PC-9 (cell line): ENCODE data around the gene ZFHX2. TPM values are rescaled to one million over a fixed set of nuclear protein-coding genes. Genes with fewer than 3 reads are reported as not detected.

Experiments
- BruUV-seq: library from RNA; stranded (reverse); fragments of 400-500 nt; replicated peaks from 2 replicates; lab custom pipeline; 2021; lab: Mats Ljungman, UMichigan
- CTCF ChIA-PET: fragments of 300-600 bp; sonication (Branson Sonifier 250); formaldehyde crosslinking; loops from one replicate; lab custom pipeline; 2022; ENCODE audit warnings: antibody characterized with exemption; lab: Charles Lee
- POLR2A ChIA-PET: fragments of 300-600 bp; sonication (Branson Sonifier 250); formaldehyde crosslinking; loops from one replicate; lab custom pipeline; 2022; ENCODE audit warnings: antibody characterized with exemption; ENCODE audit not compliant: unreplicated experiment; lab: Charles Lee
- DNase-seq, 2 experiments: peaks; one replicate each; pipeline versions ENCODE4 v3.0.0 to v3.0.0-alpha.2; 2015 to 2022; ENCODE audit warnings: mixed read lengths in 1 of 2
- H2AFZ ChIP-seq: fragments of 200-600 bp; sonication (generic); 2 replicates; pipeline ENCODE4 v1.8.1; 2017; ENCODE audit warnings: antibody characterized with exemption
- H3F3A ChIP-seq: fragments of 200-600 bp; sonication (generic); 2 replicates; pipeline ENCODE4 v1.8.1; 2017; ENCODE audit warnings: antibody characterized with exemption, mild to moderate bottlenecking, low read depth; ENCODE audit not compliant: insufficient read depth
- H3K27ac ChIP-seq: fragments of 200-600 bp; sonication (generic); 2 replicates; pipeline ENCODE4 v1.6.1; 2016; ENCODE audit warnings: mixed run types
- H3K27me3 ChIP-seq: fragments of 200-600 bp; sonication (generic); 2 replicates; pipeline ENCODE4 v1.6.1; 2016; ENCODE audit warnings: low read depth, mixed run types; ENCODE audit not compliant: insufficient read depth
- H3K36me3 ChIP-seq: fragments of 200-600 bp; sonication (generic); 2 replicates; pipeline ENCODE4 v1.6.1; 2016; ENCODE audit warnings: low read depth, mixed run types
- H3K4me1 ChIP-seq: fragments of 200-600 bp; sonication (generic); replicated peaks from 2 replicates; pipeline ENCODE4 v1.6.1; 2016; ENCODE audit warnings: mixed run types; ENCODE audit not compliant: insufficient read depth
- H3K4me2 ChIP-seq: fragments of 200-600 bp; sonication (generic); 2 replicates; pipeline ENCODE4 v1.6.1; 2017; ENCODE audit warnings: mixed run types
- H3K4me3 ChIP-seq: fragments of 200-600 bp; sonication (generic); 2 replicates; pipeline ENCODE4 v1.6.1; 2016; ENCODE audit warnings: mixed run types
- H3K79me2 ChIP-seq: fragments of 200-600 bp; sonication (generic); 2 replicates; pipeline ENCODE4 v1.6.1; 2017; ENCODE audit warnings: low read depth, mixed run types
- H3K9me2 ChIP-seq: fragments of 200-600 bp; sonication (generic); 2 replicates; pipeline ENCODE4 v1.8.1; 2017; ENCODE audit warnings: mild to moderate bottlenecking; ENCODE audit not compliant: insufficient read depth
- H3K9me3 ChIP-seq: fragments of 200-600 bp; sonication (generic); 2 replicates; pipeline ENCODE4 v1.8.1; 2016; ENCODE audit warnings: low read depth; ENCODE audit not compliant: insufficient read depth
- H4K20me1 ChIP-seq: fragments of 200-600 bp; sonication (generic); 2 replicates; pipeline ENCODE4 v1.8.1; 2017; ENCODE audit not compliant: insufficient read depth
- CTCF ChIP-seq: fragments of 200-600 bp; sonication (generic); conservative IDR thresholded peaks from 2 replicates; pipeline ENCODE4 v1.6.1; 2017; ENCODE audit warnings: mixed run types, antibody characterized with exemption, mild to moderate bottlenecking, moderate library complexity
- EZH2 ChIP-seq: fragments of 200-600 bp; sonication (generic); IDR thresholded peaks from 2 replicates; pipeline ENCODE4 v1.8.0; 2017; ENCODE audit warnings: antibody characterized with exemption, low read depth
- intact Hi-C: fragments of 100-400 bp; cut with micrococcal nuclease; formaldehyde crosslinking; loops from one replicate; pipeline ENCODE4 v1.10.0; 2022; ENCODE audit not compliant: unreplicated experiment
- total RNA-seq: library from RNA; stranded (reverse); gene quantifications from 2 replicates; pipeline ENCODE4 v1.2.3, GENCODE V29; 2021

Gene ZFHX2
- total RNA-seq, 1 experiment from 2014 or later, result 5.3 TPM

DNA sequence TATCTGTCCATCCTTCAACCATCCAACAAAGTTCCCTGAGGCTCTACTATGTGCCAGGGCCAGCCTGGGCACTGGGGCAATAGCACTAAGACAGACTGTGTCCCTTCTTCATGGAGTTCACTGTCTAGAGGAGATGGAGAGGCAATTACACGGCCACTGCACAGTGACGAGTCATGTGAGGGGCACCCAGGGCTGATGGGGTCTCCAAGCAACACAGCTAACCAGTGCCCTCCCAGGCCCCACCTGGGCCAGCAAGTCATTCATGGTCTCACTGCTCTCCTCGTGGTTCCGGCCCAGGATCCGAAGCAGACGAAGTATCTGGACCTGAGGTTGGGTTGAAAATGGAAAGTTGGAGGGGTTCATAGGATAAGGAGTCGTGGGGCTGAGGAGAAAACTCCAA lies 13.3 kb upstream of the ZFHX2 start:
- Histone ChIP-seq H3K4me2 (no peak overlapping the region), H3F3A (peaks cover 11% of the 10 kb centered on the region), H3K4me3 (no peak overlapping the region), H3K4me1 (peaks cover 24% of the 10 kb centered on the region), H3K27me3 (no peaks in the 10 kb centered on the region), H3K79me2 (peaks cover 13% of the 10 kb centered on the region), H2AFZ (no peak overlapping the region), H4K20me1 (no peaks in the 10 kb centered on the region; the same call in 1 of the 2 replicates), H3K9me3 (no peaks in the 10 kb centered on the region), H3K9me2 (no peaks in the 10 kb centered on the region), H3K36me3 (no peaks in the 10 kb centered on the region), H3K27ac (no peak overlapping the region)
- POLR2A ChIA-PET, result no interaction called here
- intact Hi-C loops, result no loop called here
- CTCF ChIA-PET, result no interaction called here
- DNase-seq, result no peak
- TF ChIP-seq EZH2, result no peak
- no peak for TF ChIP-seq CTCF
- no TSS peak for BruUV-seq

DNA sequence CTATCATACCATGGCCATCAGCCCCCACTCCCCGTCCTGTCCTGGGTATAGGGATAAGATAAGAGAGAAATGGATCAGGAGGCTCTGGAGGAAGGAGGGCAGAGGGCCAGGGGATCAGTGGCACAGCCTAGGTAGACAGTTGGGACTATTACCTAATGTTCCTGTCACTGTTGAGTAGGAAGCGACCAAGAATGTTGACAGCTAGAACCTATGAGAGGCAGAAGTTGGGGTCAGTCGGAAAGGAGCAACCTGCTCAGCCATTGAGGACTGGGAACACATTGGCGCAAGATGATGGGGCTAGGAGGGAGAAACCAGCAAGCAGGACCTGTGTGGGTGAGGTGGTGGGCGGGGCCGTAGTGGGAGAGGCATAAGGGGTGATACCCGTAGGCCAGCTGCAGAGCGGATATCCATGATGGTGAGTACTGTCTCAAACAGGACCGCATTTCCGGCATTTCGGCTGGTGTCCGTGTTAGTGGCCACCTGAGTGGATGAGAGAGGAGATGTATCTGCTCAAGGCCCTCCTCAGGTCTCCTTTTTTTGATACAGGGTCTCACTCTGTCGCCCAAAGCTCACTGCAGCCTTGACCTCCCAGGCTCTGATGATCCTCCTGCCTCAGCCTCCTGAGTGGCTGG lies 12.7 kb upstream of the ZFHX2 start:
- H3K9me3 ChIP-seq, result no peaks in the 10 kb centered on the region
- peaks cover 13% of the 10 kb centered on the region for H3K79me2 ChIP-seq
- TF ChIP-seq EZH2 (no peak), CTCF (no peak)
- H2AFZ ChIP-seq, result no peak overlapping the region
- peaks cover 20% of the 10 kb centered on the region for H3K4me1 ChIP-seq
- no peaks in the 10 kb centered on the region for H3K36me3 ChIP-seq
- no TSS peak for BruUV-seq
- no peaks in the 10 kb centered on the region; the same call in 1 of the 2 replicates for H4K20me1 ChIP-seq
- H3K9me2 ChIP-seq, result no peaks in the 10 kb centered on the region
- H3K4me3 ChIP-seq, result no peak overlapping the region
- H3K27ac ChIP-seq, result no peak overlapping the region
- H3F3A ChIP-seq, result peaks cover 9% of the 10 kb centered on the region
- POLR2A ChIA-PET, result no interaction called here
- CTCF ChIA-PET, result no interaction called here
- no peak overlapping the region for H3K4me2 ChIP-seq
- intact Hi-C loops, result no loop called here
- no peaks in the 10 kb centered on the region for H3K27me3 ChIP-seq
- DNase-seq, result no peak

DNA sequence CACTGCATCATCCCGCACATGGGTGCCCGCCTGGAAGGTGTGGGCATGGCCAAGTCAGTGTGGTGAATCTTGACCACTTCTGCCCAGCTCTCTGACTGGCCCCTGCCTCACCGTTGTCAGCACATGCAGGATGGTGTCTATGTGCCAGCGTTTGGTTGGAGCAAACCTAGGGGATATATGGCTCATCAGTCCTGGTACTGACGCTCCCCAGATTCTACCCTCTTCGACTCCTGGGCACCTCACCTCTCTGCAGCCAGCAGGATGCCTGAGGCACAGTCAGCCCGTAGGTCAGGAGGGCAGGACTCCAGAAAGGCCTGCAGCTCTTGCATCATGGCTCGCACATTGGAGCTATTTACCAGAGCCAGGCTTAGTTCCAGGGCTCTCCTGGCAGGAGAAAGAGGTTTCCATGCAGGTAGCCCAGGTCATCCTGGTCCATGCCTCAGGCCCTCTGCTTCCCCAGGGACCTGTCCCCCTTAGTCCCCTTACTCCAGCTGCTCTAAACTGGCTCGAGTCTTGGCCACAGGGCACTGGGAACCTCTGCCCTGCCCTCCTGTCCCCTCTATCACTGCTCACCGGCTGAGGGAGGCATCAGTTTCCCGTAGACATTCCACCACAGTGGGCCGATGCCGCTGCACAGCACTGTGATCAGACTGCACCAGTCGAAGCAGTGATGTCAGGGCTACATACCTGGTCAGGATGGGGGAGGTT lies 12.1 kb upstream of the ZFHX2 start:
- Histone ChIP-seq H3K27ac (no peak overlapping the region), H4K20me1 (no peaks in the 10 kb centered on the region; the same call in 1 of the 2 replicates), H3K36me3 (no peaks in the 10 kb centered on the region), H2AFZ (no peak overlapping the region), H3K27me3 (no peaks in the 10 kb centered on the region), H3K79me2 (peaks cover 13% of the 10 kb centered on the region), H3K4me3 (no peak overlapping the region), H3K9me2 (no peaks in the 10 kb centered on the region), H3K4me2 (no peak overlapping the region), H3F3A (peaks cover 9% of the 10 kb centered on the region), H3K9me3 (no peaks in the 10 kb centered on the region), H3K4me1 (peaks cover 14% of the 10 kb centered on the region)
- ChIA-PET CTCF (no interaction called here), POLR2A (no interaction called here)
- no peak for TF ChIP-seq CTCF
- TF ChIP-seq EZH2, result no peak
- intact Hi-C loops, result no loop called here
- DNase-seq, result no peak
- no TSS peak for BruUV-seq
